Activated CD4-positive, CD25-positive, alpha-beta regulatory T cell treated with anti-CD3 and anti-CD28 coated beads, Interleukin-2, amount 50 U/mL, for 16 hours (primary cell): ENCODE data around the gene FGF9.

Experiments used
- DNase-seq: peaks from one replicate; pipeline ENCODE4 v3.0.0-alpha.2; 2020; ENCODE audit warnings: low read depth, low spot score

The FGF9 gene

GRCh38 chr13:21670883-21671619 lies at the start of gene FGF9:
FGF9 (plus strand) TSS chr13:21671073; CDS start chr13:21671913, 840 bp downstream.
- peak; percentile 55 for DNase-seq

GRCh38 chr13:21625366-21625765 lies 45.5 kb upstream of the FGF9 start:
- no peak for DNase-seq

GRCh38 chr13:21632196-21632595 lies 38.7 kb upstream of the FGF9 start:
- DNase-seq, result no peak

GRCh38 chr13:21636656-21637055 lies 34.2 kb upstream of the FGF9 start:
- no peak for DNase-seq

GRCh38 chr13:21637296-21637695 lies 33.6 kb upstream of the FGF9 start:
- DNase-seq, result no peak

- no peak for DNase-seq
These were observed 32.3 kb upstream of the FGF9 start for GRCh38 chr13:21638319-21639282.

GRCh38 chr13:21639561-21639960 lies 31.3 kb upstream of the FGF9 start:
- DNase-seq, result no peak

GRCh38 chr13:21641629-21642028 lies 29.2 kb upstream of the FGF9 start:
- DNase-seq, result no peak

- no peak for DNase-seq
These were observed 13.3 kb upstream of the FGF9 start for GRCh38 chr13:21657538-21657937.

- DNase-seq, result no peak
These were observed 11.8 kb upstream of the FGF9 start for GRCh38 chr13:21659087-21659486.

- no peak for DNase-seq
These were observed 9.6 kb upstream of the FGF9 start for GRCh38 chr13:21661097-21661909.

- no peak for DNase-seq
These were observed 7.7 kb upstream of the FGF9 start for GRCh38 chr13:21663197-21663596.

GRCh38 chr13:21668732-21669275 lies 2.1 kb upstream of the FGF9 start:
- DNase-seq, result no peak

- no peak for DNase-seq
These were observed 629 bp upstream of the FGF9 start for GRCh38 chr13:21670006-21670882.

GRCh38 chr13:21671620-21672286 lies 880 bp downstream of the FGF9 start:
- DNase-seq, result no peak

- no peak for DNase-seq
These were observed 1.4 kb downstream of the FGF9 start for GRCh38 chr13:21672287-21672680.

- DNase-seq, result no peak
These were observed 2.1 kb downstream of the FGF9 start for GRCh38 chr13:21672796-21673538.

- DNase-seq, result no peak
These were observed 2.6 kb downstream of the FGF9 start for GRCh38 chr13:21673539-21673788.

GRCh38 chr13:21673789-21674489 lies 3.1 kb downstream of the FGF9 start:
- DNase-seq, result no peak
